Measurements from ENCODE around the gene CDC5L. TPM values are rescaled to one million over a fixed set of nuclear protein-coding genes. Genes with fewer than 3 reads are reported as not detected.

CDC5L gene
- total RNA-seq, 1 donor from 2014 or later, result 18.2 TPM

DNA sequence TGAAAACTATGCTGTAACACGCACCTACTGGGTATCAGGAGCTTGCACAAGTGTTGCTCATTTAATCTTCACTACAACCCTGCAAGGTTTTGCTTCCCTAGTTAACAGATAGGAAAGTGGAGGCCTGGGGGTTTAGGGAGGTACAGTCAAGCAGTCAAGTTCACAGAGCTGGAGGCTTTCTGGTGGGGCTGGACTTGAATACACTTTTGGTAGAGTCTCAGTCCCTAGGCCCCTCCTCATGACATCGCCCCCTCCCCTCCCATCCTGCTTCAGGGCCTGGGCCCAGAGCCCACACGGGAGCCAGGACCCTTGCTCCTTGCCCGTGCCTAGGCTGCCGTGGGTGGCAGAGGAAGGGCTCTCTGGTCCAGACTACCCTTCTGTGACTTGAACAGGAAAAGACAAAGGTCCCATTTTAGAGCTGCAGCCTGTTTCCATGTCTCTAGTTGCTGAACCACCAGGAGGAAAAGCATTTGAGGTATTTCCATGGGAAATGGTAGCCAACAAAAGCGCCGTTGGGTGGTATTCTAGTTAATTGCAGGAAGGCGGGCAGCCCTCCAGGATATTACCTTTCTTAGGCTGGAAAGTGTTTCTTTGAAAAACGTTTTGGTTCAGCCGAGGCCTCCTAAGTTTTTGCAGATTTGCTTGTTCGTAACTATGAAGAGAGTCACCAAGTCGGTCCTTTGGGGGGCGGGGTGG lies 84.9 kb downstream of the CDC5L start:
- FAIRE-seq, result no peak
- DNase-seq (ENCODE audit: low read depth), result no peak
- Histone ChIP-seq H3K36me3 (ENCODE audit: insufficient read depth, low read length) (no peaks in the 10 kb centered on the region), H3K27me3 (ENCODE audit: insufficient read depth, low read length) (no peaks in the 10 kb centered on the region), H2AFZ (ENCODE audit: low read depth, low read length) (no peak overlapping the region), H3K4me2 (ENCODE audit: low read length) (no peak overlapping the region), H3K4me1 (ENCODE audit: insufficient read depth, low read length) (peaks cover 14% of the 10 kb centered on the region), H3K79me2 (ENCODE audit: insufficient read depth, low read length) (no peaks in the 10 kb centered on the region), H3K9me3 (ENCODE audit: insufficient read depth, low read depth, low read length) (no peaks in the 10 kb centered on the region), H3K9ac (ENCODE audit: low read length) (no peak overlapping the region), H3K27ac (ENCODE audit: low read depth, low read length) (no peak overlapping the region), H4K20me1 (ENCODE audit: insufficient read depth, low read length) (no peaks in the 10 kb centered on the region), H3K4me3 (ENCODE audit: insufficient read depth, low read depth, low read length) (no peak overlapping the region)
- Mint-ChIP-seq H3K4me1 (ENCODE audit: low read depth, unreplicated experiment) (peaks cover 18% of the 10 kb centered on the region), H3K27me3 (ENCODE audit: low read depth, unreplicated experiment) (peaks cover 4% of the 10 kb centered on the region), H3K9me3 (ENCODE audit: unreplicated experiment) (no peaks in the 10 kb centered on the region), H3K27ac (ENCODE audit: unreplicated experiment) (no peak overlapping the region), H3K36me3 (ENCODE audit: low read depth, unreplicated experiment) (no peaks in the 10 kb centered on the region), H3K4me3 (ENCODE audit: unreplicated experiment) (no peak overlapping the region)
- no peak for TF ChIP-seq EZH2 (IDR thresholded peaks at IDR 0.05; ENCODE audit: insufficient read depth, low read length)
- TF ChIP-seq, protein P1, sequence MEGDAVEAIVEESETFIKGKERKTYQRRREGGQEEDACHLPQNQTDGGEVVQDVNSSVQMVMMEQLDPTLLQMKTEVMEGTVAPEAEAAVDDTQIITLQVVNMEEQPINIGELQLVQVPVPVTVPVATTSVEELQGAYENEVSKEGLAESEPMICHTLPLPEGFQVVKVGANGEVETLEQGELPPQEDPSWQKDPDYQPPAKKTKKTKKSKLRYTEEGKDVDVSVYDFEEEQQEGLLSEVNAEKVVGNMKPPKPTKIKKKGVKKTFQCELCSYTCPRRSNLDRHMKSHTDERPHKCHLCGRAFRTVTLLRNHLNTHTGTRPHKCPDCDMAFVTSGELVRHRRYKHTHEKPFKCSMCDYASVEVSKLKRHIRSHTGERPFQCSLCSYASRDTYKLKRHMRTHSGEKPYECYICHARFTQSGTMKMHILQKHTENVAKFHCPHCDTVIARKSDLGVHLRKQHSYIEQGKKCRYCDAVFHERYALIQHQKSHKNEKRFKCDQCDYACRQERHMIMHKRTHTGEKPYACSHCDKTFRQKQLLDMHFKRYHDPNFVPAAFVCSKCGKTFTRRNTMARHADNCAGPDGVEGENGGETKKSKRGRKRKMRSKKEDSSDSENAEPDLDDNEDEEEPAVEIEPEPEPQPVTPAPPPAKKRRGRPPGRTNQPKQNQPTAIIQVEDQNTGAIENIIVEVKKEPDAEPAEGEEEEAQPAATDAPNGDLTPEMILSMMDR (IDR thresholded peaks at IDR 0.05; ENCODE audit: insufficient read depth, low read depth, low read length), result no peak

DNA sequence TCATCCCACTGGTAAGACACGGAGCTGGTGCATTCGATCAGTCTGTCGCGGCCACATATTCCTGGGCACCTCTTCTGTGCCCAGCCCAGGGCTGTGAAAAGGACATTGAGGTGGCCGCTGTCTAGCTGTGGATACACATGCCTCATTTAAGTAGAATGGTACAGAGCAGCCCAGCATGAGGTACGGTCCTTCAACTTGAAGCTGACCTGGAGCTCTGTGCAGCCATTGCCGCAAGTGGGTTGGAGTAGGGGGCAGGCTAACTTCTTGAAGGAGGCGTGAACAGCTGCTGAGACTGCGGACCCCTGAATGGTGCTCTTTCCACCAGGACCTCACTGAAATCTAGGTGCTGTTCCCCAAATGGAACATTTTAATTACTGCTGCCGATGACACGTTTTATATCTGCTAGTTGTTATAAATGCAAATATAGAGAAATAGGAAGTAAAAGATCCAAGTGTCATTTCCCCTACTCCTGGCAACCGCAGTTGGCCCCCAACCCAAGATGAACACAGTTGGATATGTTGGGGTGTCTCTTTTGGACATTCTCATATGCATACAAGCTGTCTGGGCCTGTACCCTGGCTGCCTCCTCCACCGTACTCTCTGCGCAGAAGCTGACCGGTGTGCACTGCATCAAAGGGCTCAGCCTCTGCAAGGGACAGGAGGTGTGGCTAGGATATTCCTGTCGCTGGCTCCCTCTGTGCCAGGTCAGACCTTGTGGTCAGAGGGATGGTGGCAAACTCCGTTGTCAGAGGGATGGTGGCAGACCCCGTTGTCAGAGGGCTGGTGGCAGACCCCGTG lies 86.1 kb downstream of the CDC5L start:
- no peak for TF ChIP-seq EZH2 (IDR thresholded peaks at IDR 0.05; ENCODE audit: insufficient read depth, low read length)
- TF ChIP-seq, protein P1 (IDR thresholded peaks at IDR 0.05; ENCODE audit: insufficient read depth, low read depth, low read length), result no peak
- no peak overlapping the region for H3K27ac Mint-ChIP-seq (ENCODE audit: unreplicated experiment)
- Histone ChIP-seq H3K4me1 (ENCODE audit: insufficient read depth, low read length) (peaks cover 14% of the 10 kb centered on the region), H4K20me1 (ENCODE audit: insufficient read depth, low read length) (no peaks in the 10 kb centered on the region), H3K4me2 (ENCODE audit: low read length) (no peak overlapping the region), H3K4me3 (ENCODE audit: insufficient read depth, low read depth, low read length) (no peak overlapping the region), H2AFZ (ENCODE audit: low read depth, low read length) (no peak overlapping the region), H3K36me3 (ENCODE audit: insufficient read depth, low read length) (no peaks in the 10 kb centered on the region), H3K79me2 (ENCODE audit: insufficient read depth, low read length) (no peaks in the 10 kb centered on the region), H3K9ac (ENCODE audit: low read length) (no peak overlapping the region), H3K27me3 (ENCODE audit: insufficient read depth, low read length) (peaks cover 4% of the 10 kb centered on the region), H3K27ac (ENCODE audit: low read depth, low read length) (no peak overlapping the region), H3K9me3 (ENCODE audit: insufficient read depth, low read depth, low read length) (no peaks in the 10 kb centered on the region)
- H3K36me3 Mint-ChIP-seq (ENCODE audit: low read depth, unreplicated experiment), result no peaks in the 10 kb centered on the region
- H3K9me3 Mint-ChIP-seq (ENCODE audit: unreplicated experiment), result no peaks in the 10 kb centered on the region
- H3K4me1 Mint-ChIP-seq (ENCODE audit: low read depth, unreplicated experiment), result peaks cover 18% of the 10 kb centered on the region
- no peak overlapping the region for H3K4me3 Mint-ChIP-seq (ENCODE audit: unreplicated experiment)
- peaks cover 8% of the 10 kb centered on the region for H3K27me3 Mint-ChIP-seq (ENCODE audit: low read depth, unreplicated experiment)
- DNase-seq (ENCODE audit: low read depth) (no peak), FAIRE-seq (no peak)
